ENCODE measurements around the gene EDAR.

GRCh38 chr2:108927936-108928659, 60.9 kb downstream of the EDAR start:
- TF ChIP-seq, protein P1, sequence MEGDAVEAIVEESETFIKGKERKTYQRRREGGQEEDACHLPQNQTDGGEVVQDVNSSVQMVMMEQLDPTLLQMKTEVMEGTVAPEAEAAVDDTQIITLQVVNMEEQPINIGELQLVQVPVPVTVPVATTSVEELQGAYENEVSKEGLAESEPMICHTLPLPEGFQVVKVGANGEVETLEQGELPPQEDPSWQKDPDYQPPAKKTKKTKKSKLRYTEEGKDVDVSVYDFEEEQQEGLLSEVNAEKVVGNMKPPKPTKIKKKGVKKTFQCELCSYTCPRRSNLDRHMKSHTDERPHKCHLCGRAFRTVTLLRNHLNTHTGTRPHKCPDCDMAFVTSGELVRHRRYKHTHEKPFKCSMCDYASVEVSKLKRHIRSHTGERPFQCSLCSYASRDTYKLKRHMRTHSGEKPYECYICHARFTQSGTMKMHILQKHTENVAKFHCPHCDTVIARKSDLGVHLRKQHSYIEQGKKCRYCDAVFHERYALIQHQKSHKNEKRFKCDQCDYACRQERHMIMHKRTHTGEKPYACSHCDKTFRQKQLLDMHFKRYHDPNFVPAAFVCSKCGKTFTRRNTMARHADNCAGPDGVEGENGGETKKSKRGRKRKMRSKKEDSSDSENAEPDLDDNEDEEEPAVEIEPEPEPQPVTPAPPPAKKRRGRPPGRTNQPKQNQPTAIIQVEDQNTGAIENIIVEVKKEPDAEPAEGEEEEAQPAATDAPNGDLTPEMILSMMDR (IDR thresholded peaks at IDR 0.05; ENCODE audit: low read length): peak; percentile 81
- no peak for TF ChIP-seq EZH2 (IDR thresholded peaks at IDR 0.05; ENCODE audit: borderline replicate concordance, low read length)
